HG02623 (cell line): Measurements from ENCODE around the gene QSER1.

Experiments used
- ATAC-seq: cut with Tn5 transposase; IDR thresholded peaks from one replicate; pipeline ENCODE4 v1.9.1; 2021; ENCODE audit warnings: moderate library complexity; ENCODE audit not compliant: unreplicated experiment

The QSER1 gene

GRCh38 chr11:32888805-32889204 is 3.8 kb upstream of the QSER1 start:
- ATAC-seq, result no peak

GRCh38 chr11:32890843-32891656 is 1.6 kb upstream of the QSER1 start:
- ATAC-seq, result no peak

DNA sequence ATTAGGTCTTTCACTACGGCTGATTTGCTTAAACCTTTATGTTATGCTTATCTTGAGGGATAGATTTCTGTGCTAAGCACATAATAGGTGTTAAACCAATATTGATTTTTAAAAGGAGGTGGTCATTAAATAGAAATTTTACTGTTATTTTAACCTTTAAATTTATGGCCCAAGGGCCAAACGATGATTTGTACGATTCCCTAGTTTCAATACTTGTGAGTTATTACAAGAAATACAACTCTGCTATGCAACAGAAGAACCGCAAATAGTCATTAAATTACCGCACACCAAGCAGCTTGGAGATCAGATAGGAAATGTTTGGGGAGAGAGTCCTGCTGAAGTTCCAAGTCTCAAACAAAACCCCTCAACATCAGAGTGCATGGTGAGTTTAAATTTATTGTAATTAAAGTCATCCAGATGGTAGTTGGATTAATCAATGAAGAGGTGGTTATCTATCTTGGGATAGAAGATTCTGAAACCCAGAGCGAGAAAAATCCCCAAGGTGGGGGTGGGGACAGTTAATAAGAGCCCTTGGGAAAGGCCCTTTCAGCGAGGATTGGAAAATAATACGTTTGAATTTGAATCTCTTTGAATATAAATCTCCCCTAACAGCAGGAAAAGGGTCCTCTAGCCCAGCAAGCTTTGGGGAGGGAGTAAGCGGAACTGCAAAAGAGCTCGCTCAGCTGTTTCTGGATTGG is 805 bp upstream of the QSER1 start:
- no peak for ATAC-seq

DNA sequence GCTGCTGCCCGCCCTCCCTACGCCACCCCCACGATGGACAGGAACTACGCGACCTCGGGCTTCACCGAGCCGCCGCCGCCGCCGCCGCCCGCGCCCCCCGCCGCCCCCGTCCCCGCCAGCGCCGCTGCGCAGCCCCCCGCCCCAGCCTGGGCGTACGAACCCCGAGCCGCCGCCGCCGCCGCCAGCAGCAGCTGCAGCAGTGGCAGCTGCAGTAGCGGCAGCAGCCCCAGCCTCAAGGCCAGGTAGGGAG is 407 bp downstream of the QSER1 start:
- no peak for ATAC-seq

DNA sequence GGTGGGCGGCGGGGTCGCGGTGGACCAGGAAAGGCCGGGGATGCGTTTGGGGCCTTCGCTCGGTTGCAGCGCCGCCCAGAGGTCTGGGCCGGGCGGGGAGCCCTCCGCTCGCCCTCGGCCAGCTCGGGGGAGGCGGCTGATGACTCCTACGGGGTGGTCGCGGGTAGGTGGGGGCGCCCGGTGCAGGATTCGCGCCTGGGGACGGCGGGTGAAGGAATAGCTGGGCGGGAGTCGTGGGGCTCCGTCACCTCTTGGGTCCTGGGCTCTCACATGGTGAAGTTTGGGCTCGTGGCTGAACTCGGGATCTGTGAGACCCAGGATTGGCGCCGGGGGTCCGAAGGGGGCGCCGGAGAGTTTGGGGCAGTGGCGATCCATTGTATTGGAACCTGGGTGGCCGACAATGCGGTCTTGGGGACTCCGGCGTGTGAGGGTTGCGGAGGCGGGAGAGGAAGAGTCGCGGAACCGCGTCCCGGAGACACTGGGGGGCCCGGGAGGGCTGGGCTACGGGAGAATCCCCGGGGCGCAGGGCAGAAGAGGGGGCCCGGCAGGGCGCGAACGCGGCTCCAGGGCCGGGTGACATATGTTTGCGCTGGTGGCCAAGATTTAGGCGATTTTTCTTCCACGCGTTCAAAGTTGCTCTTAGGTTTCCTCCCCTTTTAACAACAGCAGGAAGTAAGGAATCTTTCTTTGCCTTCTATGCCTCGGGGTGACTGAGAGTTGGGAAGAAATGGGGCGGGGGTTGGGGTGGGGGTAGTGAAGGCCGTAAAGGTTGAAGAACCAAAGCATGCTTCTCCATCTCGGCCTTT is 935 bp downstream of the QSER1 start:
- peak; percentile 24 for ATAC-seq

DNA sequence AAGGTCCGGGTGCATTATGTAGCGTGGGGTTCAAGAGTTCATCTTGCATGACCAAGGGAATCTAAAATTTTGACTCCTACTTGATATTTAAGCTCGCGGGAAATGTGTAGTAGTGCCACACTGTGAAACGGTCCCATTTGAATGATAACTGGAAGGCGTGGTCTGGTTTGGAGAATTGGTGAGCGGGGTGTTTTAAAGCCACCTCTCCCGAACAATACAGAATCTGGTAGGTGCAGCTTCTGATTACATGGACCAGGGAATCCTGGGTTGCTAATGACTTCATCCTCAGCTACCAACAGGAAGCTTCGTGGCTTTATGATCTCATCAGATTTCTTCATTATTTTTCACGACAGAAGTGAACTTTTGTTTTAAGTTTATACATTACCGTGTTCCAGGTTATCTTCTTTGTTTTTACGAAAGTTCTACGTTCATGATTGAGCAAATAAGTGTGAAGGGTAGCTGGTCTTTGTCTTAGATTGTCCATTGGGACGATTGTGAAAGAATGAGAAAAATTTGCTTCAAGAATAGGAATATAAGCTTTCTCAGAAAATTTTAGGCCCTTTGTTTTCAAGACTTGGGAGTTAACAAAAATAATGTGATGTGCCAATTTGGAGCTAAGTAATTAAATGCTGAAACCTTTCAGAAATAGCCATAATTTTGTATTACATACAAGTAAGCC is 1.7 kb downstream of the QSER1 start:
- ATAC-seq, result no peak

DNA sequence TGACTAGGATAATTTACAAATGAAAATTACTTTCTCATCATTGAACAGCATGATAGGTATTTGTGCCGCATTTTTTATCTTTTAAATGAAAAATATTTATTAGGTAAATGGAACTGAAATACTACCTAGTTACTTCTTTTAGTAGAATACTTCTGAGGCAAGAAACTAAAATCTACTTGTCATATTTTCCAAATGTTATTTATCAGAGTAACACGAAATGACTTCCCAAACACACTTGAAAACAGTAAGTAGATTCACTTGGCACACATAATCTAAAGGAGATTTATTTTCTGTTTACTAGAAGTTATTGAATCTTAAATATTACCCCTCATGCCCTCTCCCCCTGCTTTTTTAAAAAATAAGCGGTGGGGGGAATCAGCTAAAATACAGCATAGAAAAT is 2.3 kb downstream of the QSER1 start:
- no peak for ATAC-seq

- no peak for ATAC-seq
Observed at GRCh38 chr11:32895471-32895870, 2.9 kb downstream of the QSER1 start.

- no peak for ATAC-seq
Observed at GRCh38 chr11:32897103-32897502, 4.5 kb downstream of the QSER1 start.

DNA sequence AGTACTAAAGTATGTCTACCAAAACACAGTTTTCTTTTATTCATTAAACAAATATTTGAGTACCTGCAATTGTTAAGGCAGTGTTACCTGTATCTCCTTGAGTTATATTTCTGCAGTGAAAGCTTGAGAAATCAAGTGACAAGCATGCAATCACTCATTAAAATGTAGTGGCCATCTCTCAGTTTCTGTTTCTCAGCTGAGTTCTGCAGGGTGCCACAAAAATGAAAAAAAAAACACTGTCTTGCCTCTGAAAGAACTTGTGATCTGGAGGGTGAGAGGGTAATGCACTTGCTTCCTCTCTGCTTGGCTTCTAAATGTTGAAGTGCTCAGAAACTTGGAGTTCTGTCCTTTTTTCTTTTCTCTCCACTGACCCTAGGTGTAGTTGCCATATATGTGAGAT is 6.8 kb downstream of the QSER1 start:
- no peak for ATAC-seq

GRCh38 chr11:32902089-32902665 is 9.6 kb downstream of the QSER1 start:
- no peak for ATAC-seq

- no peak for ATAC-seq
Observed at GRCh38 chr11:32905028-32905667, 12.5 kb downstream of the QSER1 start.

GRCh38 chr11:32908619-32909018 is 16.0 kb downstream of the QSER1 start:
- no peak for ATAC-seq

- no peak for ATAC-seq
Observed at GRCh38 chr11:32911413-32911812, 18.8 kb downstream of the QSER1 start.

GRCh38 chr11:32913445-32913844 is 20.8 kb downstream of the QSER1 start:
- no peak for ATAC-seq

GRCh38 chr11:32916361-32916760 is 23.8 kb downstream of the QSER1 start:
- no peak for ATAC-seq

GRCh38 chr11:32916994-32917393 is 24.4 kb downstream of the QSER1 start:
- ATAC-seq, result no peak

DNA sequence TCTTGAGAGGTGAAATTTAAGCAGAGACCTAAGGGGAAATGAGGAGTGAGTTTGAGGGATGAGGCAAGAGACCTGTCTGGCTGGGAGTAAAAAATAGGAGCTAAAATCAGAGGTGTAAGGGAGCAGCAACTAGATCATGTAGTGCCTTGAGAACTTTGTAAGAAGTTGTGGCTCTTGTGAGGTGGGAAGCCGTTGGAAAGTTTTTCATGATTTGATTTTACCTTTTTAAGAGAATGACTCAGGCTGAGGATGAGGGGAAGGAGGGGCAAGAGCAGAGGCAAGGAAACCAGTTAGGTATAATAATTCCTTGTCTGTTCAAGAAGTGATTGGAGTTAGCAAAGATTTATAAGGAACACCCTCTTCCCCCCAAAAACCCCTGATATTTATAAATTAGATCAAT is 25.8 kb downstream of the QSER1 start:
- ATAC-seq, result no peak

DNA sequence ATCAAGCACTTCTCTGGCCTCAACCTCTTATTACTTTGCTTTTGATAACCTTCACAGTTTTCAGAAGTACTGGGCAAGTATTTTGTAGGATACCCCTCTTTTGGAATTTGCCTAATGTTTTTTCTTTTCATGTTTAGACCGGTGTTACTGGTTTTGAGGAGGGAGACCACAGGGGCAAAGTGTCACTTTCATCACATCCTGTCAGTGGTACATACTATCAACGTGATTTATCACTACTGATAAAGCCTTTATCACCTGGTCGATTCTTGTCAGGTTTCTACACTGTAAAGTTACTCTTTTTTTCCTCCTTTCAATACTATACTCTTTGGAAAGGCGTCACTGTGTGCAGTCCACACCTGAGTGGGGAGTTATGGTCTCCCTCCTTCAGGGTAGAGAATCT is 26.7 kb downstream of the QSER1 start:
- ATAC-seq, result no peak

DNA sequence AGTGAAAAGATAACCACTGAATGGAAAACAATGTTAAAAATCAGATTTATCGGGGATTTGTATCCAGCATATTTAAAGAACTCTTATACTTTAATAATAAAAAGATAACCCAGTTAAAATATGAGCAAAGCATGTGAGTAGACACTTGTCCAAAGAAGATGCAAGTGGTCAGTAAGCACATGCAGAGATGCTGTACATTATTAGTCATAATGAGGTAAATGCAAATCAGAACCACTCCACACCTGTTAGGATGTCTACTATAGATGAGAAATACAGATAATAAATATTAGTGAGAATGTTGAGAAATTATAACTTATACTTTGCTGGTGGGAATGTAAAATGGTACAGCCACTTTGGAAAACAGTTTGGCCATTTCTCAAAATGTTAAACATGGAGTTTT is 28.0 kb downstream of the QSER1 start:
- no peak for ATAC-seq

DNA sequence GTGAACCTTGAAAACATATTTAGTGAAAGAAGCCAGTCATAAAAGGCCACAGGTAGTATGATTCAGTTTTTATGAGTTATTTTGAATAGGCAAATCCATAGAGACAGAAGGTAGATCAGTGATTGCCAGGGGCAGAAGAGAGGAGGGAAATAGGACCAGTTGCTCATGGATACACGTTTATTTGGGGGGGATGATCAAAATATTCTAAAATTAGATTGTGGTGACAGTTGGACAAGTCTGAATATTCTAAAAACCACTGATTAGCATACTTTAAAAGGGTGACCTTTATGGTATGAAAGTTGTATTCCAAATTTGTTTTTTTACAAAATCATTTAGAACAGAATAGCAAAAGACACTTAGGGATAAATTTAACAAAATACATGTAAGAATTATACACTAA is 28.6 kb downstream of the QSER1 start:
- no peak for ATAC-seq
